GM21515 (cell line): ENCODE results near the gene NFIX.
"Not testable (repeated sequence)": the region's sequence is repeated elsewhere in the genome, so short reads cannot be mapped to it uniquely, and the experiment has no call there.

ENCODE experiments used
- ATAC-seq: cut with Tn5 transposase; IDR thresholded peaks from one replicate; pipeline ENCODE4 v1.9.1; 2021; ENCODE audit not compliant: unreplicated experiment

The NFIX gene

GRCh38 chr19:12994701-12995595 is at the start of gene NFIX:
Gene NFIX (plus strand): TSS chr19:12995475. CDS start chr19:12995838, 363 bp downstream.
- ATAC-seq, result no peak

- ATAC-seq, result peak; percentile 55
Measured at GRCh38 chr19:12945479-12946091, 49.7 kb upstream of the NFIX start, which contains the start of gene RAD23A. Gene RAD23A (plus strand): TSS chr19:12945862. CDS start chr19:12945949, 87 bp downstream.

- peak; percentile 30 for ATAC-seq
Measured at GRCh38 chr19:12946092-12946721, 49.1 kb upstream of the NFIX start.

GRCh38 chr19:12946731-12947496 is 48.4 kb upstream of the NFIX start:
- ATAC-seq, result no peak

GRCh38 chr19:12947702-12948611 is 47.3 kb upstream of the NFIX start:
- ATAC-seq, result no peak

- ATAC-seq, result no peak
Measured at GRCh38 chr19:12948612-12949362, 46.5 kb upstream of the NFIX start.

- ATAC-seq, result no peak
Measured at GRCh38 chr19:12949363-12950283, 45.7 kb upstream of the NFIX start.

- ATAC-seq, result not testable (repeated sequence)
Measured at GRCh38 chr19:12952050-12952449, 43.2 kb upstream of the NFIX start.

- ATAC-seq, result no peak
Measured at GRCh38 chr19:12952488-12953137, 42.7 kb upstream of the NFIX start.

GRCh38 chr19:12953138-12953798 is 42.0 kb upstream of the NFIX start:
- no peak for ATAC-seq

- no peak for ATAC-seq
Measured at GRCh38 chr19:12953799-12954611, 41.3 kb upstream of the NFIX start.

- no peak for ATAC-seq
Measured at GRCh38 chr19:12954612-12954962, 40.7 kb upstream of the NFIX start.

- ATAC-seq, result not testable (repeated sequence)
Measured at GRCh38 chr19:12955575-12955974, 39.7 kb upstream of the NFIX start.

- ATAC-seq, result no peak
Measured at GRCh38 chr19:12955996-12956395, 39.3 kb upstream of the NFIX start.

- ATAC-seq, result peak; percentile 58
Measured at GRCh38 chr19:12956446-12957388, 38.6 kb upstream of the NFIX start, which contains the start of gene GADD45GIP1. Gene GADD45GIP1 (minus strand): TSS chr19:12957223. CDS start chr19:12957212, 11 bp downstream.
